ENCODE results near the gene MSANTD1.

GRCh38 chr4:3284734-3285557, 36.0 kb downstream of the MSANTD1 start:
- TF ChIP-seq CTCF (IDR thresholded peaks at IDR 0.05; ENCODE audit: low read depth, low read length, poor library complexity, severe bottlenecking) (no peak), EZH2phosphoT487 (IDR thresholded peaks at IDR 0.05; ENCODE audit: borderline replicate concordance, low read length) (no peak)
